ENCODE measurements around the gene SLC30A2. TPM values are rescaled to one million over a fixed set of nuclear protein-coding genes. Genes with fewer than 3 reads are reported as not detected.
"Not testable (repeated sequence)": the region's sequence is repeated elsewhere in the genome, so short reads cannot be mapped to it uniquely, and the experiment has no call there.

Gene SLC30A2, protein sequence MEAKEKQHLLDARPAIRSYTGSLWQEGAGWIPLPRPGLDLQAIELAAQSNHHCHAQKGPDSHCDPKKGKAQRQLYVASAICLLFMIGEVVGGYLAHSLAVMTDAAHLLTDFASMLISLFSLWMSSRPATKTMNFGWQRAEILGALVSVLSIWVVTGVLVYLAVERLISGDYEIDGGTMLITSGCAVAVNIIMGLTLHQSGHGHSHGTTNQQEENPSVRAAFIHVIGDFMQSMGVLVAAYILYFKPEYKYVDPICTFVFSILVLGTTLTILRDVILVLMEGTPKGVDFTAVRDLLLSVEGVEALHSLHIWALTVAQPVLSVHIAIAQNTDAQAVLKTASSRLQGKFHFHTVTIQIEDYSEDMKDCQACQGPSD
- 0.28 TPM for polyA plus RNA-seq (2012; ENCODE audit: insufficient read depth, insufficient read length, low read depth)

- Histone ChIP-seq H3K27me3 (peaks cover 53% of the 10 kb centered on the region), H3K4me1 (no peaks in the 10 kb centered on the region), H3K4me3 (ENCODE audit: low read depth, low read length) (no peak within 1 kb of the TSS), H3K36me3 (no peaks in the 10 kb centered on the region), H3K9me3 (no peaks in the 10 kb centered on the region)
- TF ChIP-seq, protein P1, sequence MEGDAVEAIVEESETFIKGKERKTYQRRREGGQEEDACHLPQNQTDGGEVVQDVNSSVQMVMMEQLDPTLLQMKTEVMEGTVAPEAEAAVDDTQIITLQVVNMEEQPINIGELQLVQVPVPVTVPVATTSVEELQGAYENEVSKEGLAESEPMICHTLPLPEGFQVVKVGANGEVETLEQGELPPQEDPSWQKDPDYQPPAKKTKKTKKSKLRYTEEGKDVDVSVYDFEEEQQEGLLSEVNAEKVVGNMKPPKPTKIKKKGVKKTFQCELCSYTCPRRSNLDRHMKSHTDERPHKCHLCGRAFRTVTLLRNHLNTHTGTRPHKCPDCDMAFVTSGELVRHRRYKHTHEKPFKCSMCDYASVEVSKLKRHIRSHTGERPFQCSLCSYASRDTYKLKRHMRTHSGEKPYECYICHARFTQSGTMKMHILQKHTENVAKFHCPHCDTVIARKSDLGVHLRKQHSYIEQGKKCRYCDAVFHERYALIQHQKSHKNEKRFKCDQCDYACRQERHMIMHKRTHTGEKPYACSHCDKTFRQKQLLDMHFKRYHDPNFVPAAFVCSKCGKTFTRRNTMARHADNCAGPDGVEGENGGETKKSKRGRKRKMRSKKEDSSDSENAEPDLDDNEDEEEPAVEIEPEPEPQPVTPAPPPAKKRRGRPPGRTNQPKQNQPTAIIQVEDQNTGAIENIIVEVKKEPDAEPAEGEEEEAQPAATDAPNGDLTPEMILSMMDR (IDR thresholded peaks at IDR 0.05; ENCODE audit: low read depth, low read length) = no peak
- no peak for DNase-seq
Observed at GRCh38 chr1:26045722-26046245, at the start of gene SLC30A2. TSS of gene SLC30A2 (minus strand) at chr1:26046118. CDS start at chr1:26045896, 222 bp downstream.

DNA sequence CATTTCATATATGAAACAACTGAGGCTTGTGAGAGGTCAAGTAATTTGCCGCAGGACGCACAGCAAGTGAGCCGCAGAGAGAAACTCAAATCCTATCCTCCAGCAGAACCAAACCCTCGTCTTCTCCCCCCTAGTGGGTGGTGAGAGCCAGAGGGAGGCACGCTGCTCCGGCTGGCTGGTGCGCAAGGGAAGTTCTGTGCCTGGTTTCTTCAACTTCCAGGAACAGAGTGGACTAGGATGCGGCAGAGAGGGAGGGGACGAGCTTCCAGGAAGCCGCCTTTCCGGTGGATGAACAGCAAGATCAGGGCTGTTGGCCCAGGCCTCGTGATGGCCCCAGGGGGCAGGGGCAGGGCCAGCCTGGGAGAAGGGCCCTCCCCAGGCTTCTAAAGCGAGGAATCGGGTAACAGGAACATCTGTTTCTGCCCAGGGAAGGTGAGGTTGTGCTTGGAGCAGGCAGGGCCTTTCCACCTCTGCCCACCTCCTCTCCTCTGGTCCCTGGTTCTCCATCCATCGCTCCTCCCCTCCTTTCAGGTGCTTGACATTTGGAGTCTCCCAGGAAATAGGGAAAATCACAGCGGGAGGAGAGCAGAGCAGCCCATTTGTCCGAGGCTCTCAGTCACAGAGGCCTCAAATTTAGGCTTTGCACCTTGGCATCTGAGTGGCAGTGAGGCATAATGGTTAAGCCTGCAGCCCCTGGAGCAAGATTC is 48.9 kb upstream of the SLC30A2 start:
- TF ChIP-seq, protein P1 (IDR thresholded peaks at IDR 0.05; ENCODE audit: low read depth, low read length) = peak; percentile 37
- Histone ChIP-seq H3K4me1 (no peaks in the 10 kb centered on the region), H3K9me3 (no peaks in the 10 kb centered on the region), H3K4me3 (ENCODE audit: low read depth, low read length) (peak overlapping the region; percentile 20), H3K27me3 (peaks cover 11% of the 10 kb centered on the region), H3K36me3 (no peaks in the 10 kb centered on the region)
- DNase-seq = peak; percentile 54

DNA sequence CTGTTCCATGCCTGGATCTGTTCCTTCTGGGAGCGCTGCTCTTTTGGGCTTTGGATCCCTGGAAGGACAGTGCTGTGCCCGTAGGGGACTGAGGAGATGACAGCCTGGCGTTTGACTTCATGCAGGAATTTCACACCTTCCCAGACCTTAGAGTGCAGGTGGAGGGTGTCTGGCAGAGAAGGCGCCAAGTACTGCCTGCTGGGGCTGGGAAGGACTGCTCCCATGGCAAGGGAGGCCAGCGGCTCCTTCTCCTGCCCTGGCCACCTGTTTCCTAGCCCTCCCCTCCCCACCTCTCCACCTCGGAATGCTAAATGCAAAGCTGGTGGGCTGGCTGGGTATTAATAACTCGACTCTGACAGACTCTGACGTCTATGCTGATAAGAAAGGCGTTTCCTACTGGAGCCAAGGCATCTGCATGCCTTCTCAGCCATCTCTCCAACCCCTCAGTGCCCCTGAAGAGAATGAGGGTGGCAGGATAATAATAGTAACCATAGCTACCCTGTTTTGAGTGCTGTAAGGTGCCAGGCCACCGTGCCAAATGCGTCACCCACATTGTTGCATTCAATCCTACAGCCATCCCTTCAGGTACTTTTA is 48.3 kb upstream of the SLC30A2 start:
- no peaks in the 10 kb centered on the region for H3K9me3 ChIP-seq
- no peaks in the 10 kb centered on the region for H3K36me3 ChIP-seq
- H3K4me1 ChIP-seq = no peaks in the 10 kb centered on the region
- peak overlapping the region; percentile 20 for H3K4me3 ChIP-seq (ENCODE audit: low read depth, low read length)
- DNase-seq = no peak
- TF ChIP-seq, protein P1 (IDR thresholded peaks at IDR 0.05; ENCODE audit: low read depth, low read length) = no peak
- peaks cover 11% of the 10 kb centered on the region for H3K27me3 ChIP-seq

DNA sequence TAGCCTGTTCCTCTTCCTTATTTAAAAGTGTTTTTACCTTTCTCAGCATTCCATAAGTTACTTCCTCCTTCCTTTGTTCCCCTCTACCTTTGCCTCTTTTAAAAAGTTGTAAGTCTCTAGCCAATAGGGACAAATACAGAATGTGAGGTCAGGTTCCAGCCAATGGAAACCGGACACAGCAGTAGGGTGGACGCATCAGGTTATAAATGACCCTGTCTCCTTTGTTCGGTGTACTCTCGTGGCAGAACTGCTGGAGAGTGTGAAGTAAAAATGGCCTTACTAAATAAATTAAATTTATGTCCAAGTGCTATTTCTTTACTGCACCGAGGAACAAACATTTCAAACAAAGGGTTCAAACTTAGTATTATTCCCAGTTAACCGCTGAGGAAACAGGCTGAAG is 47.7 kb upstream of the SLC30A2 start:
- not testable (repeated sequence) for H3K4me3 ChIP-seq (ENCODE audit: low read depth, low read length); H3K36me3 ChIP-seq; H3K9me3 ChIP-seq; DNase-seq; H3K4me1 ChIP-seq
- peaks cover 11% of the 10 kb centered on the region for H3K27me3 ChIP-seq

GRCh38 chr1:26092422-26092821 is 46.5 kb upstream of the SLC30A2 start:
- H3K9me3 ChIP-seq = no peaks in the 10 kb centered on the region
- H3K36me3 ChIP-seq = no peaks in the 10 kb centered on the region
- TF ChIP-seq, protein P1 (IDR thresholded peaks at IDR 0.05; ENCODE audit: low read depth, low read length) = no peak
- DNase-seq = no peak
- no peak overlapping the region for H3K4me3 ChIP-seq (ENCODE audit: low read depth, low read length)
- H3K27me3 ChIP-seq = peaks cover 11% of the 10 kb centered on the region
- no peaks in the 10 kb centered on the region for H3K4me1 ChIP-seq

DNA sequence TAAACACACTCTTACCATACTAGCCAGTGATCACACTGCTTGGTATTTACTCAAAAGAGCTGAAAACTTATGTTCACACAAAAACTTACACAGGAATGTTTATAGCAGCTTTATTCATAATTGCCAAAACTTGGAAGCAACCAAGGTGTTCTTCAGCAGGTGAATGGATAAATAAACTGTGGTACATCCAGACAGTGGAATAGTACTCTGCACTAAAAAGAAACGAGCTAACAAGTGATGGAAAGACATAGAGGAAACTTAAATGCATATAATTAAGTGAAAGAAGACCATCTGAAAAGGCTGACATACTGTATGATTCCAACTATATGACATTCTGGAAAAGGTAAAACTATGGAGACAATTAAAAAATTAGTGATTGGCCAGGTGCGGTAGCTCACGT is 45.0 kb upstream of the SLC30A2 start:
- Histone ChIP-seq H3K36me3 (no peaks in the 10 kb centered on the region), H3K27me3 (peaks cover 11% of the 10 kb centered on the region), H3K9me3 (no peaks in the 10 kb centered on the region), H3K4me1 (no peaks in the 10 kb centered on the region), H3K4me3 (ENCODE audit: low read depth, low read length) (no peak overlapping the region)
- TF ChIP-seq, protein P1 (IDR thresholded peaks at IDR 0.05; ENCODE audit: low read depth, low read length) = no peak
- no peak for DNase-seq
